Tibial artery (tissue), 4 donors: ENCODE results near the gene PRRC2B.

Source experiments
- DNase-seq, 2 donors: peaks; one replicate each; pipeline ENCODE4 v3.0.0-alpha.2; 2019
- H3K27ac ChIP-seq, 2 donors: fragments of 200-600 bp; sonication (generic) in 1 of 2; 1 replicate in 1 of 2; 2 replicates in 1 of 2; pipeline ENCODE4 v1.5.1; 2018 to 2019; ENCODE audit warnings: mild to moderate bottlenecking in 1 of 2
- H3K27me3 ChIP-seq, 2 donors: fragments of 200-600 bp; sonication (generic) in 1 of 2; one replicate each; pipeline versions ENCODE4 v1.5.1 to v1.6.0; 2016 to 2019
- H3K36me3 ChIP-seq, 3 donors: fragments of 200-600 bp; sonication (generic) in 2 of 3; one replicate each; pipeline ENCODE4 v1.5.1; 2016 to 2019; ENCODE audit warnings: mild to moderate bottlenecking in 2 of 3
- H3K4me1 ChIP-seq, 4 donors: fragments of 200-600 bp; sonication (generic) in 2 of 4; 1 replicate in 3 of 4; 2 replicates in 1 of 4; pipeline ENCODE4 v1.5.1; 2016 to 2019
- H3K4me3 ChIP-seq, 2 donors: fragments of 200-600 bp; sonication (generic) in 1 of 2; 1 replicate in 1 of 2; 2 replicates in 1 of 2; pipeline ENCODE4 v1.5.1; 2018 to 2019; ENCODE audit warnings: mild to moderate bottlenecking in 2 of 2
- H3K9me3 ChIP-seq, 3 donors: fragments of 200-600 bp; sonication (generic) in 1 of 3; one replicate each; pipeline ENCODE4 v1.5.1; 2016 to 2019
- intact Hi-C: fragments of 100-400 bp; cut with DNase I; formaldehyde crosslinking; loops from one replicate; pipeline ENCODE4 v1.15.0; 2023; ENCODE audit warnings: low total_unique reads
- TF ChIP-seq, protein P1 (sequence below), 2 experiments: fragments of 200-600 bp in 1 of 2; fragments of 450-650 bp in 1 of 2; IDR thresholded peaks; one replicate each; pipeline ENCODE4 v1.5.1; 2017 to 2019; ENCODE audit warnings: antibody characterized with exemption in 2 of 2, mild to moderate bottlenecking in 1 of 2, moderate library complexity in 1 of 2

PRRC2B gene

DNA sequence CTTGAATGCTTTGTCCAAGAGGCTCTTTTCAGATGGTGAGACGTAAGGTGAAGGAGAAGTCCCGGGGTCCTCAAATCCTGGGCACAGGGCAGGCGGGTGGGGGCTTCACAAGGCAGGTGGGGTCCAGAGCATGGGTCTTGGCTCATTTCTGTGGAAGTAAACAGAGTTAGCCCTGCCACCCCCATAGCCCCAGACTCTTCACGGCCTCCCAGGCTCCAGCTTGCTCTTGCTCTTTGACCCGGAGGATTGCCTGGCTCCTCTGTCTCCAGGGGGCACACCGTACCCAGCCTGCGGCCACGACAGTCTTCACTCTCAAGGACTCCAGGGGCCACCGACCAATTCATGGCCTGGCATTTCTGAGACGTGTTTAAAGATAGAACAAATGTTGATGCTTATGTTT, 80.0 kb downstream of the PRRC2B start:
- no peak overlapping the region for H3K4me3 ChIP-seq
- TF ChIP-seq, protein P1, sequence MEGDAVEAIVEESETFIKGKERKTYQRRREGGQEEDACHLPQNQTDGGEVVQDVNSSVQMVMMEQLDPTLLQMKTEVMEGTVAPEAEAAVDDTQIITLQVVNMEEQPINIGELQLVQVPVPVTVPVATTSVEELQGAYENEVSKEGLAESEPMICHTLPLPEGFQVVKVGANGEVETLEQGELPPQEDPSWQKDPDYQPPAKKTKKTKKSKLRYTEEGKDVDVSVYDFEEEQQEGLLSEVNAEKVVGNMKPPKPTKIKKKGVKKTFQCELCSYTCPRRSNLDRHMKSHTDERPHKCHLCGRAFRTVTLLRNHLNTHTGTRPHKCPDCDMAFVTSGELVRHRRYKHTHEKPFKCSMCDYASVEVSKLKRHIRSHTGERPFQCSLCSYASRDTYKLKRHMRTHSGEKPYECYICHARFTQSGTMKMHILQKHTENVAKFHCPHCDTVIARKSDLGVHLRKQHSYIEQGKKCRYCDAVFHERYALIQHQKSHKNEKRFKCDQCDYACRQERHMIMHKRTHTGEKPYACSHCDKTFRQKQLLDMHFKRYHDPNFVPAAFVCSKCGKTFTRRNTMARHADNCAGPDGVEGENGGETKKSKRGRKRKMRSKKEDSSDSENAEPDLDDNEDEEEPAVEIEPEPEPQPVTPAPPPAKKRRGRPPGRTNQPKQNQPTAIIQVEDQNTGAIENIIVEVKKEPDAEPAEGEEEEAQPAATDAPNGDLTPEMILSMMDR (IDR thresholded peaks at IDR 0.05) = no peak
- intact Hi-C loops = loop anchor here (10.0 kb wide), 1 partner anchor 99 kb away; no protein-coding TSS in a partner anchor

GRCh38 chr9:131474711-131475110, 80.8 kb downstream of the PRRC2B start:
- H3K4me3 ChIP-seq = no peak overlapping the region
- no peaks in the 10 kb centered on the region for H3K27me3 ChIP-seq
- DNase-seq = peak in 1 of 2 donors; percentile 55
- no peak overlapping the region for H3K27ac ChIP-seq
- intact Hi-C loops = loop anchor here (10.0 kb wide), 1 partner anchor 100 kb away; no protein-coding TSS in a partner anchor
- no peaks in the 10 kb centered on the region for H3K9me3 ChIP-seq
- no peaks in the 10 kb centered on the region for H3K4me1 ChIP-seq
- H3K36me3 ChIP-seq = peaks cover 95 to 100% (median 100%) of the 10 kb centered on the region in 3 donors
- TF ChIP-seq, protein P1 (IDR thresholded peaks at IDR 0.05) = no peak

More for the DNA sequence above, 80.0 kb downstream of the PRRC2B start:
- H3K4me1 ChIP-seq = peaks cover 0 to 4% (median 2%) of the 10 kb centered on the region in 4 donors
- H3K9me3 ChIP-seq = no peaks in the 10 kb centered on the region
- H3K27ac ChIP-seq = no peak overlapping the region
- H3K27me3 ChIP-seq = no peaks in the 10 kb centered on the region
- DNase-seq = peak in 1 of 2 donors; percentile 52
- H3K36me3 ChIP-seq = peaks cover 89 to 100% (median 100%) of the 10 kb centered on the region in 3 donors

- Histone ChIP-seq H3K4me3 (no peak overlapping the region), H3K36me3 (peaks cover 95 to 100% (median 100%) of the 10 kb centered on the region in 3 donors), H3K27ac (no peak overlapping the region), H3K9me3 (no peaks in the 10 kb centered on the region), H3K4me1 (no peaks in the 10 kb centered on the region), H3K27me3 (no peaks in the 10 kb centered on the region)
- TF ChIP-seq, protein P1 (IDR thresholded peaks at IDR 0.05) = no peak
- peak in 1 of 2 donors; percentile 65 for DNase-seq
- intact Hi-C loops = loop anchor here (10.0 kb wide), 1 partner anchor 101 kb away; no protein-coding TSS in a partner anchor
Observed at GRCh38 chr9:131475111-131475955, 81.4 kb downstream of the PRRC2B start.

GRCh38 chr9:131475956-131476776, 82.3 kb downstream of the PRRC2B start:
- Histone ChIP-seq H3K4me1 (no peaks in the 10 kb centered on the region), H3K27me3 (no peaks in the 10 kb centered on the region), H3K36me3 (peaks cover 93 to 100% (median 98%) of the 10 kb centered on the region in 3 donors), H3K4me3 (no peak overlapping the region), H3K27ac (no peak overlapping the region), H3K9me3 (no peaks in the 10 kb centered on the region)
- TF ChIP-seq, protein P1 (IDR thresholded peaks at IDR 0.05) = peak; percentile 19 to 31
- intact Hi-C loops = loop anchor here (10.0 kb wide), 1 partner anchor 101 kb away; no protein-coding TSS in a partner anchor
- peak in 1 of 2 donors; percentile 60 for DNase-seq

GRCh38 chr9:131476777-131477345, 83.0 kb downstream of the PRRC2B start:
- Histone ChIP-seq H3K4me1 (peaks cover 0 to 3% (median 0%) of the 10 kb centered on the region in 4 donors), H3K4me3 (no peak overlapping the region), H3K36me3 (peaks cover 93 to 100% (median 98%) of the 10 kb centered on the region in 3 donors), H3K9me3 (no peaks in the 10 kb centered on the region), H3K27me3 (no peaks in the 10 kb centered on the region), H3K27ac (no peak overlapping the region)
- intact Hi-C loops = loop anchor here (10.0 kb wide), 1 partner anchor 102 kb away; no protein-coding TSS in a partner anchor
- DNase-seq = peak in 1 of 2 donors; percentile 63
- TF ChIP-seq, protein P1 (IDR thresholded peaks at IDR 0.05) = no peak
